PC-9 (cell line): Measurements from ENCODE around the gene LPIN2.

Experiments used
- CTCF ChIP-seq: fragments of 200-600 bp; sonication (generic); conservative IDR thresholded peaks from 2 replicates; pipeline ENCODE4 v1.6.1; 2017; ENCODE audit warnings: mixed run types, antibody characterized with exemption, mild to moderate bottlenecking, moderate library complexity
- EZH2 ChIP-seq: fragments of 200-600 bp; sonication (generic); IDR thresholded peaks from 2 replicates; pipeline ENCODE4 v1.8.0; 2017; ENCODE audit warnings: antibody characterized with exemption, low read depth

GRCh38 chr18:3057526-3057925 lies 44.6 kb upstream of the LPIN2 start:
- TF ChIP-seq CTCF = no peak
- TF ChIP-seq EZH2 = no peak
